Transverse colon (tissue), 4 donors: Measurements from ENCODE around the gene RNF150. TPM values are rescaled to one million over a fixed set of nuclear protein-coding genes. Genes with fewer than 3 reads are reported as not detected.

Source experiments
- DNase-seq: peaks from one replicate; pipeline ENCODE4 v3.0.0-alpha.2; 2019
- H3K27ac ChIP-seq, 4 donors: fragments of 200-600 bp; sonication (generic); 2 replicates each; pipeline ENCODE4 v1.5.1; 2016 to 2018; ENCODE audit warnings: inconsistent platforms in 4 of 4
- H3K27me3 ChIP-seq: fragments of 200-600 bp; sonication (generic); 2 replicates; pipeline ENCODE4 v1.5.1; 2017; ENCODE audit warnings: inconsistent platforms
- H3K36me3 ChIP-seq, 4 donors: fragments of 200-600 bp; sonication (generic); 2 replicates each; pipeline ENCODE4 v1.5.1; 2017 to 2019; ENCODE audit warnings: inconsistent platforms in 4 of 4
- H3K4me1 ChIP-seq, 4 donors: fragments of 200-600 bp; sonication (generic); 2 replicates each; pipeline ENCODE4 v1.5.1; 2017 to 2020; ENCODE audit warnings: inconsistent platforms in 4 of 4
- H3K4me3 ChIP-seq, 4 donors: fragments of 200-600 bp; sonication (generic); 1 replicate in 1 of 4; 2 replicates in 3 of 4; pipeline versions ENCODE4 v1.5.1 to v1.6.1; 2017 to 2019; ENCODE audit warnings: inconsistent platforms in 4 of 4
- H3K9me3 ChIP-seq, 2 donors: fragments of 200-600 bp; sonication (generic); 2 replicates each; pipeline ENCODE4 v1.5.1; 2017 to 2019; ENCODE audit warnings: inconsistent platforms in 2 of 2
- EP300 ChIP-seq: sonication (generic); formaldehyde crosslinking; IDR thresholded peaks from one replicate; pipeline ENCODE4 v1.6.1; 2017; ENCODE audit warnings: antibody characterized with exemption, low read depth
- POLR2A ChIP-seq: fragments of 450-650 bp; IDR thresholded peaks from one replicate; pipeline ENCODE4 v1.6.1; 2016; ENCODE audit warnings: antibody characterized with exemption, mild to moderate bottlenecking, moderate library complexity
- POLR2AphosphoS5 ChIP-seq, 3 donors: sonication (generic); formaldehyde crosslinking; IDR thresholded peaks; one replicate each; pipeline ENCODE4 v1.6.1; 2016; ENCODE audit warnings: antibody characterized with exemption in 3 of 3
- WGBS, 2 donors: methylation state at CpG; one replicate each; pipeline ENCODE4 v1.1.5; 2018; ENCODE audit warnings: low coverage in 1 of 2; 5-methylcytosine and 5-hydroxymethylcytosine counted together
- in situ Hi-C, 4 donors: fragments of 200-750 bp; cut with MboI; loops; one replicate each; pipeline versions ENCODE4 v1.15.0 to v1.15.1; 2017; ENCODE audit warnings: low sequenced_read_pairs in 3 of 4, low pct_ligation_motif_present in 1 of 4, low pct_unique_long_range_greater_than_20kb in 1 of 4
- intact Hi-C: fragments of 100-400 bp; cut with DNase I; formaldehyde crosslinking; loops from one replicate; pipeline ENCODE4 v1.15.1; 2023; ENCODE audit warnings: low total_unique reads
- total RNA-seq, 4 donors: library from RNA; depleted of rRNA; stranded (reverse); fragments of >200 nt; gene quantifications; one replicate each; pipeline ENCODE4 v1.1.0, GENCODE V29; 2016
- TF ChIP-seq, protein P1 (sequence below), 5 experiments: fragments of 200-600 bp in 3 of 5; fragments of 450-650 bp in 2 of 5; sonication (generic) in 3 of 5; IDR thresholded peaks; 1 replicate in 2 of 5; 2 replicates in 3 of 5; pipeline ENCODE4 v1.5.1; 2016 to 2017; ENCODE audit warnings: antibody characterized with exemption in 5 of 5, inconsistent platforms in 3 of 5, mild to moderate bottlenecking in 2 of 5, moderate library complexity in 1 of 5

Gene RNF150
- total RNA-seq, 4 donors from 2014 or later = 2.8 to 15.3 (median 7.9) TPM

DNA sequence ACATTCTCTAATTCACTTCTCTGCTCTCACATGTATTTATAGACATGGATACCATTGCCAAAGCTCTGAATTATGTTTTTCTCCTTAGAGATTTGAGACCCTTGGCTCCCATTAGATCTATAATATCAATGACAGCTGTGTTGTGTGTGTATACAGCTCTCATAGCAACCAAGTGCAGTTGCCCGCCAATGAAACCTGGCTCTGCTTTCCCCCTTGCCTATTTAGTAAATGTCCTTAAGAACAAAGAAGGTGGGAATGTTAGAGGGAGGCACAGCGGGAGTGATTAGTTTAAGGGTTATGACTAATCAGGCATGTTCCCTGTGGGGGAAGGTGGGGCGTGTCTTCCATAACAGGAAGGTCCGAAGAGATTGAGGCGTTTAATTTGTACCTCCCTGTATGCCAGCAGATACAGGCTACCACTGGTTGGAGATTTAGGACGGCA, 276.6 kb downstream of the RNF150 start:
- Histone ChIP-seq H3K27me3 (no peaks in the 10 kb centered on the region), H3K4me1 (no peaks in the 10 kb centered on the region), H3K4me3 (no peak overlapping the region), H3K27ac (no peak overlapping the region), H3K36me3 (no peaks in the 10 kb centered on the region), H3K9me3 (no peaks in the 10 kb centered on the region)
- intact Hi-C loops = no loop called here
- no peak for DNase-seq
- in situ Hi-C loops = loop anchor here (10.0 to 25.0 kb wide), 4 partner anchors 252 to 494 kb away; partner anchors contain the start of gene SCOC (in 2 of the 4)
- WGBS, 2 donors = 65% methylated on average over 6 of the region's 6 CpGs; no CpG with 5 or more reads in 1 of the 2 donors
- TF ChIP-seq POLR2AphosphoS5 (IDR thresholded peaks at IDR 0.05) = no peak
- no peak for TF ChIP-seq POLR2A
- TF ChIP-seq EP300 = no peak
- TF ChIP-seq, protein P1, sequence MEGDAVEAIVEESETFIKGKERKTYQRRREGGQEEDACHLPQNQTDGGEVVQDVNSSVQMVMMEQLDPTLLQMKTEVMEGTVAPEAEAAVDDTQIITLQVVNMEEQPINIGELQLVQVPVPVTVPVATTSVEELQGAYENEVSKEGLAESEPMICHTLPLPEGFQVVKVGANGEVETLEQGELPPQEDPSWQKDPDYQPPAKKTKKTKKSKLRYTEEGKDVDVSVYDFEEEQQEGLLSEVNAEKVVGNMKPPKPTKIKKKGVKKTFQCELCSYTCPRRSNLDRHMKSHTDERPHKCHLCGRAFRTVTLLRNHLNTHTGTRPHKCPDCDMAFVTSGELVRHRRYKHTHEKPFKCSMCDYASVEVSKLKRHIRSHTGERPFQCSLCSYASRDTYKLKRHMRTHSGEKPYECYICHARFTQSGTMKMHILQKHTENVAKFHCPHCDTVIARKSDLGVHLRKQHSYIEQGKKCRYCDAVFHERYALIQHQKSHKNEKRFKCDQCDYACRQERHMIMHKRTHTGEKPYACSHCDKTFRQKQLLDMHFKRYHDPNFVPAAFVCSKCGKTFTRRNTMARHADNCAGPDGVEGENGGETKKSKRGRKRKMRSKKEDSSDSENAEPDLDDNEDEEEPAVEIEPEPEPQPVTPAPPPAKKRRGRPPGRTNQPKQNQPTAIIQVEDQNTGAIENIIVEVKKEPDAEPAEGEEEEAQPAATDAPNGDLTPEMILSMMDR (IDR thresholded peaks at IDR 0.05) = no peak

DNA sequence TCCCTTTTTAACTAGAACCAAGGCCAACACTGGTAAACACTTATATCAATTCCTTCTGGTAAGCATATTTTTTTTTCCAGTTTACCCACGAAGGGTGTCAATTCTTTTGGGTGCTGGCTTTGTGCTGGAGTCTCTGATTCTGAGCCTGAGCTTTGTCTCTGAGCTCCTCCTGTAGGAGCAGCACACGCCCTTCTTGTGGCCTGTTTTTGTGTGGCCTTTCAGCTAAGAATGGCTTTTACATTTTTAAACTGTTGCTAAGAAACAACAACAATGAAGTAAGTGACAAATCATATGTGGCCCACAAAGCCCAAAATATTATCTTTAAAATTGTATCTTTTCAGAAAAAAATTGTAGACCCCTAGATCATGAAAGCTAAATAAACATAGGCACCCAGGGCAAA, 279.1 kb downstream of the RNF150 start:
- DNase-seq = no peak
- Histone ChIP-seq H3K9me3 (no peaks in the 10 kb centered on the region), H3K36me3 (no peaks in the 10 kb centered on the region), H3K27me3 (no peaks in the 10 kb centered on the region), H3K4me1 (peaks cover 0 to 3% (median 0%) of the 10 kb centered on the region in 4 donors), H3K27ac (no peak overlapping the region), H3K4me3 (no peak overlapping the region)
- in situ Hi-C loops = loop anchor here (10.0 to 25.0 kb wide), 4 partner anchors 249 to 492 kb away; partner anchors contain the start of gene SCOC (in 2 of the 4)
- intact Hi-C loops = no loop called here
- TF ChIP-seq EP300 = no peak
- TF ChIP-seq POLR2AphosphoS5 (IDR thresholded peaks at IDR 0.05) = no peak
- TF ChIP-seq, protein P1 (IDR thresholded peaks at IDR 0.05) = no peak
- no peak for TF ChIP-seq POLR2A
- 60 to 62% methylated on average over 1 to 2 of the region's 2 CpGs for WGBS, 2 donors

DNA sequence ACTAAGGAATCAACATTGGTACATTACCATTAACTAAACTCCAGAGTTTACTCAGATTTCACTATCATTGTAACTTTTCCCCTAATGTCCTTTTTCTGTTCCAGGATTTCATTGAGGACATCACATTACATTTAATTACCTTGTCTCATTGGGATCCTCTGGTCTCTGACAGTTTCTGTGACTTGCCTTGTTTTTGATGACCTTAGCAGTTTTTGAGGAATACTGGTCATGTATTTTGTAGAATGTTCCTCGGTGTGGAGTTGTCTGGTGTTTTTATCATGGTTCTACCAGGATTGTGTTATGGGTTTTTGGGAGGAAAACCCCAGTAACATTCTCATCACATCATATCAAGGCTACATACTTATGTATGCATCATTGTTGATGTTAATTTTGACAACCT, 281.5 kb downstream of the RNF150 start:
- peaks cover 0 to 3% (median 0%) of the 10 kb centered on the region in 4 donors for H3K4me1 ChIP-seq
- 40 to 57% methylated on average over 1 of the region's 1 CpG for WGBS, 2 donors
- H3K27ac ChIP-seq = no peak overlapping the region
- in situ Hi-C loops (loop anchor here (10.0 to 25.0 kb wide), 4 partner anchors 247 to 490 kb away; partner anchors contain the start of gene SCOC (in 2 of the 4)), intact Hi-C loops (no loop called here)
- no peaks in the 10 kb centered on the region for H3K36me3 ChIP-seq
- TF ChIP-seq EP300 = no peak
- no peak for TF ChIP-seq POLR2A
- TF ChIP-seq, protein P1 (IDR thresholded peaks at IDR 0.05) = no peak
- no peak for TF ChIP-seq POLR2AphosphoS5 (IDR thresholded peaks at IDR 0.05)
- H3K9me3 ChIP-seq = no peaks in the 10 kb centered on the region
- no peak for DNase-seq
- no peaks in the 10 kb centered on the region for H3K27me3 ChIP-seq
- no peak overlapping the region for H3K4me3 ChIP-seq

DNA sequence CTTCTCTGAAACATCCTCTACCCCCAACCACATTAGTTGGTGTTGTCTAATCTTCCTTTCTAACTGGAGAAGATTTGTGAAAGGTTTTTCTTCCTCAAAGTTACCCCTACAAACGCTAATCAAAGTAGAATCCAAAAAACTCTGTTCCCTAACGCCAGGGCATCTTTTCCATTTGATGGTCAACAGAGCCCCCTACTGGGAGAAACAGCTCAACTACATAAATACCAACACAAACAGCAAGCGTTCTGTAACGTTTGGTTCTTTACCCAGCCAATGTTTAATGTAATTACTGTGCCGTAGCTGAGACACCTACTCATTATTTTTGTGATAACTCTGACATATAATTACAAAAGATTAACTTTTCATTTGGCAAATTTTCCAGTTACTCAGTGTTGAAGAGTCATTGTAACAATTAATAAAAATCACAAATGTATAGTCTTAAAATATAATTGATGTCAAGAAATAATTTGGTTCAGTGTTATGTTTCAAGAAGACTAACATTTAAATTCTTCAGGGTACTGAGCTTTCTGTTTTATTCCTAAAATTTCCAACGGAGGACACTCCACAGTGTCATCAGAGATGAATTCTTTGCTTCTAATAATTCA, 282.1 kb downstream of the RNF150 start:
- H3K9me3 ChIP-seq = no peaks in the 10 kb centered on the region
- in situ Hi-C loops (loop anchor here (10.0 to 25.0 kb wide), 4 partner anchors 246 to 489 kb away; partner anchors contain the start of gene SCOC (in 2 of the 4)), intact Hi-C loops (no loop called here)
- 0 to 2% methylated on average over 6 of the region's 6 CpGs for WGBS, 2 donors
- H3K4me3 ChIP-seq = no peak overlapping the region
- DNase-seq = peak; percentile 42
- peaks cover 0 to 3% (median 0%) of the 10 kb centered on the region in 4 donors for H3K4me1 ChIP-seq
- no peak for TF ChIP-seq POLR2AphosphoS5 (IDR thresholded peaks at IDR 0.05)
- TF ChIP-seq, protein P1 (IDR thresholded peaks at IDR 0.05) = peak; percentile 70 to 83 (median 77)
- TF ChIP-seq POLR2A = no peak
- TF ChIP-seq EP300 = no peak
- H3K27me3 ChIP-seq = no peaks in the 10 kb centered on the region
- no peaks in the 10 kb centered on the region for H3K36me3 ChIP-seq
- H3K27ac ChIP-seq = no peak overlapping the region
